Right renal pelvis (tissue), 4 donors: Measurements from ENCODE around the gene TXNRD2. TPM values are rescaled to one million over a fixed set of nuclear protein-coding genes. Genes with fewer than 3 reads are reported as not detected.
"Not testable (repeated sequence)": the region's sequence is repeated elsewhere in the genome, so short reads cannot be mapped to it uniquely, and the experiment has no call there.

Experiments
- DNase-seq, 4 donors: peaks; one replicate each; pipeline ENCODE4 v3.0.0-alpha.2; 2013; ENCODE audit warnings: low read depth in 4 of 4, low spot score in 3 of 4, missing footprints in 1 of 4
- polyA plus RNA-seq, 4 donors: library from polyadenylated mRNA; unstranded; fragments of 120-200 nt; gene quantifications; one replicate each; pipeline ENCODE4 v1.2.1, GENCODE V29; 2013; ENCODE audit not compliant: insufficient read length in 4 of 4

Gene TXNRD2
- polyA plus RNA-seq, 4 donors, result 23.3 to 28.0 (median 24.4) TPM

GRCh38 chr22:19911540-19912270 is 29.9 kb downstream of the TXNRD2 start:
- no peak for DNase-seq

- no peak for DNase-seq
These were observed 31.4 kb downstream of the TXNRD2 start for GRCh38 chr22:19910180-19910744.

- peak in 3 of 4 donors; percentile 58 to 67 (median 63) for DNase-seq
These were observed 32.1 kb downstream of the TXNRD2 start for GRCh38 chr22:19909350-19910179.

DNA sequence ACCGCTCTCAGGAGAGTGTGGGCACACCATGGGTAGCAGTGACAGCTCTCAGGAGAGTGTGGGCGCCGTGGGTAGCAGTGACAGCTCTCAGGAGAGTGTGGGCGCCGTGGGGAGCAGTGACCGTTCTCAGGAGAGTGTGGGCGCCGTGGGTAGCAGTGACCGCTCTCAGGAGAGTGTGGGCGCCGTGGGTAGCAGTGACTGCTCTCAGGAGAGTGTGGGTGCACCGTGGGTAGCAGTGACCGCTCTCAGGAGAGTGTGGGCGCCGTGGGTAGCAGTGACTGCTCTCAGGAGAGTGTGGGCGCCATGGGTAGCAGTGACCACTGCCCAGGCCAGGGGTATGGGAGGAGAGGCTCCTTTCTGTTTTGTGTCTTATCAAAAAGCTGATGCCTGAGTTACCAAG is 33.7 kb downstream of the TXNRD2 start:
- DNase-seq, result not testable (repeated sequence)

GRCh38 chr22:19906864-19907263 is 34.8 kb downstream of the TXNRD2 start:
- DNase-seq, result not testable (repeated sequence)

GRCh38 chr22:19905347-19906276 is 36.0 kb downstream of the TXNRD2 start:
- no peak for DNase-seq

DNA sequence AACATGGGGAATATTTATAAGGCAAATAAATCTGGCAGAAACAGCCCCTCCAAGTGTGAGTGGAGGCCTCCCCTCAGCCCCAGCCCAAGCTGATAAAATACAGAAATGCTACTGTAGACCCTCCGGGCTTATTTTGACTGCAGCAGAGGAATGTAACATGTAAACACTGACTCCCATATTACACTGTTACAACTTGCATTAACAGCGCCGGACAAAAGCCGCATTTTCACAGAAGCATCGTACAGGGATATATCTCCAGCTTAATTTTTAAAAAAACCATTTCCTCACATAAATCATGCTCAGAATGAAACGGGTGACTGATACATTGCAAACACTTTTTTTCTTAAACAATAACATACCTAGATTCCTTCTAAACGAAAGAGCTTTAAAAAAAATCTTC is 36.7 kb downstream of the TXNRD2 start:
- no peak for DNase-seq

DNA sequence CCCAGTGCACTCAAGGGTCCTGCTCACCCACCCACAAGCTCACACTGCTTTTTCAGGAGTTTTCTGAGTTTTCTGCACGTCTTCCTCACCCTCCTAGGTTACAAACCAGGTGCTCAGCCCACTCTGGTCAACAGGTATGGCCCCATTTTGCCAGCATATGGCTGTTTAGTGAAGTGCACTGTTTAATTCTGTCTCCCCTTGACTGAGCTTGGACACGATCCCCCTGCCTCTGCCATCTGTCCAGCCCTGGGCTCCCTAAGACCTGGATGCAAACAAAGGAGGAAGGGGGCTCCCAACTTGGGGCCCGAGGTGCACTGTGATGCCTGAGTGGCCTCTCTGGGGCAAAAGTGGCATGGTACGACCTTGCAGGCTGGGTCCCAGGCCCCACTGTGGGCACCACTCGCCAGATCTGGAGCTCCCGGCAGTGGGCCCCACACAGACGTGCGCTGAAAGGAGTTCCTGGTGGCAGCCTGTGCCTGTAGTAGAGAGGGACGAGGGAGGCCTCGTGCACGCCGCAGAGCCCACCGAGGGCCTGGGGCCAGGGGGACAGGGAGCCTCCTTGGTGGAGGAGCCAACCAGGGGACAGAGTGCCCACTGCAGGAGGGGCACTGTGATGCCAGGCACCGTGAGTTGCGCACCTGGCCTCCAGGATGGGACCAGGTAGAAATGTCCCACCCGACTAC is 37.3 kb downstream of the TXNRD2 start:
- no peak for DNase-seq

DNA sequence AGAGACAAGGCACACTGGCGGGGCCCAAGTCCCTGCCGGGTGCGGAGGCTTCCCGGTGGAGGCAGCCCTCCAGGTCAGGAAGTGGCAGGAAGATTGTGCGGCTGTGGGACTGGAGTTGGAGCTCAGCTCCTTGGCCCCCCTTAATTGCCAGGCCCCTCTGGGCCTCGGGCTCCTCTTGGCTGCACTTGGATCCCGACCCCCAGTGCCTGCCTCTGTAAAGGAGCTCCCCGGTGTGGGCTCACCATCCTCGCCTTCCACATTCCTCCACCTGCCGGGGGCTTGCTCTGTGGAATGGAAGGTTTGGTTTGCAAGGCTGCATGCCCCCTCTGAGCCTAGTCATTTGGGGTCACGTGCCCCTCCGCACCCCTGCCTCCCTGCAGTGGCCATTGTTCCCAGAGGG is 38.1 kb downstream of the TXNRD2 start:
- no peak for DNase-seq

GRCh38 chr22:19903031-19903430 is 38.6 kb downstream of the TXNRD2 start:
- no peak for DNase-seq

GRCh38 chr22:19902245-19902715 is 39.3 kb downstream of the TXNRD2 start:
- no peak for DNase-seq

DNA sequence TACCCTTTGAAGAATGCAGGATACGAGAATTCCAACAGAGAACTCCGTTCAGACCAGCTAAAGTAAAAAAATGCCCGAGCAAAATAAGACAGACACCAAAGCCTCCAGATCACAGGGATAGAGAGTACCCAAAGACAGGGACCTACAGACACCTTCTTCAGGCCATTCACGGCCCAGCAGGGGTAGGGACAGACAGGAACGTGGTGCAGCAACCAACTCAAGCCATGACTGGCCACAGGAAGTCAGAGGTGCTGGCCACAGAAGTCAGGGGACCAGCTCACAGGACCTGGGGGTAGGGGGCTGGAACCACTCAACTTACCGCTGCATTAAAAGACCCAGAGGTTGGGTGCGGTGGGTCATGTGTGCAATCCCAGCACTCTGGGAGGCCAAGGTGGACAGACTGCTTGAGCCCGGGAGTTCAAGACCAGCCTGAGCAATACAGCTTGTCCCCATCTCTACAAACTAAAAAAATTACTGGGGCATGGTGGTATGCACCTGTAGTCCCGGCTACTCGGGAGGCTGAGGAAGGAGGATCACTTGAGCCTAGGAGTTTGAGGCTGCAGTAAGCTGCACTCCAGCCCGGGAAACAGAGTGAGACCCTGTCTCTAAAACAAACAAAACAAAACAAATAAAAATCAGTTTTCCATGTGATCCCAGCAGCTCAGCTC is 39.9 kb downstream of the TXNRD2 start:
- no peak for DNase-seq

GRCh38 chr22:19900707-19901436 is 40.7 kb downstream of the TXNRD2 start:
- no peak for DNase-seq

DNA sequence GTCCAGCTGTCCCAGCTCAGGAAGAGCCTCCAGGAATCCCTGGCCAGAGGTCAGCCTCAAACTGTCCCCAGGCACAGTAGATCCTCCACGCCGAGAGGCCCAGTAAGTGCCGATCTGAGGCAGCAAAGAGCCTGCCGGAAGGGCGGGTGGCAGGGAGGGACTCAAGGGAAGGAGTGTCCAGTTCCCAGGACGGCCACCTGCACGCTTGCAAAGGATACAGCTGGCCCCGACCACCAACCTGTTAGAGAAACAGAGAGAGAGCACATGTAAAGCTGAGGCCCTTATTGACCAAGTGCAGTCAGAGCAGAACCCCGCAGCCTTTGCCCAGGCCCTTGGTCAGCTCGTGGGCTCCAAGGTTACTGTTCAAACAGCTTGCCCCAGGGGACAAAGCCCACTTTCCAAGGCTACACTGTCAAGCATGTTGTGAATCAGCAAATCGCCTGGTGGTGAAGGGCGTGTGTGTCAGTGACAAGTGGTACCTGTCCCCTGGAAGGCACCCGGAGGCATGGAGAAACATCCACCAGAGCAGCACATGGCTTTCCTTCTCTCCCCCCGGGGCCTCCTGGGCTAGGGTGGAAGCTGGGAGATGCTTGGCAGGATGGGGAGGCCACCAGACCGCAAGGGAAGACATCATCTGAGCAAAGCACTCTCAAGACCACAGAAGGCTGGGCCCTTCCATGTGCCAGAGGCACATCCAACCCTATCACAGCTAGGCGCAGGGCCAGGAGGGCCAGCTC is 42.6 kb downstream of the TXNRD2 start:
- no peak for DNase-seq

DNA sequence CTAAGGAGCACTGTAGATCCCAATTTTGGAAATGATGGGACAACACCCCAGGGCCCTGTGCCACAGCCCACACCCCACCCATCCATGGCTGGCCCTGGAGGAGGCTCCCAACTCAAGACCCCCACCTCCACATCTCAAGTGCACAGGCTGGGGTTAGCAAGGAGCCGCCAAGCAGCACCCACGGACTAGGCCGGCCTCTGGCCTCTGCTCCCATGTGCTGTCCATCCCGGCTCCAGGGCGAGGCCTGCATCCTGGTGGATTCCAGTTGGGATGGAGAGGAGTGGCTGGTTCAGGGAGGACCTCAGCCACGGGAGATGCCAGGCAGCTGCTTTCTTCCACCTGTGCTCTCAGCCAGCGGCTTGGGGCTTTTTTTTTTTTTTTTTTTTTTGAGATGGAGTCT is 43.5 kb downstream of the TXNRD2 start:
- DNase-seq, result no peak

DNA sequence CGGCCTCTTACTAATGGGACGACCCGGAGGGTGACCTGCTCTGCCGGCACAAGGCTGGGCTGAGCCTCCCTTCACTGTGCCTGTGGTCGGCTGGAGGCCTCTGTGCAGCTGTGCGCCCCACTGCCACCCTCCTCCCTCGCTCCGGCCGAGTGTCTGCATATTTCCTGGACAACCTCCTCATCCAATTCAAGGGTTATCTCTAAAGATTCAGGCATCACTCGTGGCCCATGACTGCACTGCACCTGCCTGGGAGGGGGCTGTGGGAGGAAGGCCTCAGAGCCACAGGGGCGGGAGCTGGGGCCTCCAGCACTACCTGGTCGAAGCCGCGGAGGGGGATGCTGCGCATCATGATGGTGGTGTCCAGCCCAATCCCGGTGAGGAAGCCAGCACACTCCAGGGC is 43.9 kb downstream of the TXNRD2 start:
- no peak for DNase-seq

- DNase-seq, result no peak
These were observed 44.8 kb downstream of the TXNRD2 start for GRCh38 chr22:19896665-19897355.
